Smooth muscle cell (in vitro differentiated cells): ENCODE measurements around the gene RUNX1. TPM values are rescaled to one million over a fixed set of nuclear protein-coding genes. Genes with fewer than 3 reads are reported as not detected.

ENCODE experiments used
- DNase-seq: peaks from one replicate; lab custom pipeline; 2025; ENCODE audit not compliant: unreplicated experiment; lab: John Stamatoyannopoulos, UW
- H2AFZ ChIP-seq: fragments of 200-600 bp; sonication (generic); 2 replicates; pipeline ENCODE4 v1.6.0; 2016; ENCODE audit warnings: antibody characterized with exemption, low read depth, mild to moderate bottlenecking
- H3F3A ChIP-seq: fragments of 200-600 bp; sonication (generic); 2 replicates; pipeline ENCODE4 v1.6.0; 2017; ENCODE audit warnings: antibody characterized with exemption, low read depth
- H3K27ac ChIP-seq: fragments of 200-600 bp; sonication (generic); 2 replicates; pipeline ENCODE4 v1.5.1; 2016; ENCODE audit warnings: low read depth, mild to moderate bottlenecking
- H3K27me3 ChIP-seq: fragments of 200-600 bp; sonication (generic); 2 replicates; pipeline ENCODE4 v1.6.1; 2016; ENCODE audit warnings: low read depth, mild to moderate bottlenecking
- H3K36me3 ChIP-seq: fragments of 200-600 bp; sonication (generic); 2 replicates; pipeline ENCODE4 v1.5.1; 2016; ENCODE audit warnings: low read depth
- H3K4me1 ChIP-seq: fragments of 200-600 bp; sonication (generic); 2 replicates; pipeline ENCODE4 v1.5.1; 2016; ENCODE audit warnings: low read depth
- H3K4me2 ChIP-seq: fragments of 200-600 bp; sonication (generic); 2 replicates; pipeline ENCODE4 v1.6.0; 2016; ENCODE audit warnings: mild to moderate bottlenecking
- H3K4me3 ChIP-seq: fragments of 200-600 bp; sonication (generic); 2 replicates; pipeline ENCODE4 v1.5.1; 2016; ENCODE audit warnings: mild to moderate bottlenecking
- H3K79me2 ChIP-seq: fragments of 200-600 bp; sonication (generic); 2 replicates; pipeline ENCODE4 v1.6.0; 2016; ENCODE audit warnings: low read depth, mild to moderate bottlenecking
- H3K9ac ChIP-seq: fragments of 200-600 bp; sonication (generic); 2 replicates; pipeline ENCODE4 v1.6.0; 2016; ENCODE audit warnings: low read depth
- H3K9me3 ChIP-seq: fragments of 200-600 bp; sonication (generic); replicated peaks from 2 replicates; pipeline ENCODE4 v1.5.1; 2016; ENCODE audit warnings: low read depth
- H4K20me1 ChIP-seq: fragments of 200-600 bp; sonication (generic); 2 replicates; pipeline ENCODE4 v1.6.0; 2016; ENCODE audit warnings: low read depth
- WGBS: methylation state at CpG from one replicate; pipeline ENCODE4 v1.1.7; 2016; ENCODE audit warnings: low lambda C conversion rate; 5-methylcytosine and 5-hydroxymethylcytosine counted together
- polyA plus RNA-seq: library from polyadenylated mRNA; unstranded; fragments of >200 nt; fragmentation: Nextera tagmentation; extraction: Ambion mirVana; gene quantifications from 2 replicates; pipeline ENCODE4 v1.2.1, GENCODE V29; 2016
- total RNA-seq: library from RNA; depleted of rRNA; stranded (reverse); fragments of >200 nt; gene quantifications from 2 replicates; pipeline ENCODE4 v1.2.3, GENCODE V29; 2014
- TF ChIP-seq, protein P1 (sequence below): fragments of 200-600 bp; sonication (generic); IDR thresholded peaks from 2 replicates; pipeline ENCODE4 v1.5.1; 2017; ENCODE audit warnings: borderline replicate concordance, mild to moderate bottlenecking, antibody characterized with exemption; ENCODE audit not compliant: insufficient read depth, poor library complexity, severe bottlenecking

RUNX1 gene
- total and polyA plus RNA-seq, 2 experiments from 2014 or later, result 33.4 to 97.6 TPM

DNA sequence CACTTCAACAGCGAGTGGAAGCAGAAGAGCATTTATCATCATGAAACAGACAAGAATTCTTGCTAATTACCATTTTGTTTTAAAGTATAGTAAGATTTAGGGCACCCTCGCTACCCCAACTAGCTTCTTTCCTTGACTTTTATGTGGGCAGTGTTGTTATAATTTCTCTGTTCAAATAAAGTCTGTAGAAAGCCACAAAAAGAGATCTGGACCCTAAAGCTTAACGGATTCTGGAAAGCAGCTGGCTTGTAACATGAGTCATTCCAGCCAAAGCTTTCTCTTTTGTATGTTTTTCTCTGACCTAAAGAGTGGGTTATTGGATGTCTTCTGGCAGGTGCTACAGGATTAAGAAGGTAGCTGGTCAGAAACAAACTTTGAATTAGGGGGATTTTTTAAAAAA lies 37.4 kb downstream of the RUNX1 start:
- H3K79me2 ChIP-seq, result peaks cover 32% of the 10 kb centered on the region
- no peak for DNase-seq
- 5% methylated on average over 3 of the region's 3 CpGs for WGBS

DNA sequence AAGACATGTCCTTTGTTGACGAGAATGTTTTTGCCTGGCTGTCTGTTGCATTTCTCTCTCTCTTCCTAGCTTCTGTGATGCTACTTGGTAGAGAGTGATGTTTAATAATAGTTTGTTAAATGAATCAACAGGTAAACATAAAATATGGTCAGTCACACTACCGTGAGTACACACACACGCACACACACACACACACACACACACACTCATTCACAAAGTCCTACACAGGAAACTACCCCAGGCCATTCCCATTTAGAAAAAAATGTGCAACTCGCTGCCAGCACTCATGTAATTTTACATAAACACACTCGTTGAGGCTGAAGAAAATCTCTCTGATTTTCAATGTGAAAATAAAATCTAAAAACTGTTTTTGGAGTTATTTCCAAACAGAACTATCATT lies 38.7 kb downstream of the RUNX1 start:
- H3F3A ChIP-seq, result peaks cover 24% of the 10 kb centered on the region
- no peak overlapping the region for H3K9ac ChIP-seq
- no peak overlapping the region for H3K4me2 ChIP-seq
- no peak overlapping the region for H3K4me3 ChIP-seq
- TF ChIP-seq, protein P1, sequence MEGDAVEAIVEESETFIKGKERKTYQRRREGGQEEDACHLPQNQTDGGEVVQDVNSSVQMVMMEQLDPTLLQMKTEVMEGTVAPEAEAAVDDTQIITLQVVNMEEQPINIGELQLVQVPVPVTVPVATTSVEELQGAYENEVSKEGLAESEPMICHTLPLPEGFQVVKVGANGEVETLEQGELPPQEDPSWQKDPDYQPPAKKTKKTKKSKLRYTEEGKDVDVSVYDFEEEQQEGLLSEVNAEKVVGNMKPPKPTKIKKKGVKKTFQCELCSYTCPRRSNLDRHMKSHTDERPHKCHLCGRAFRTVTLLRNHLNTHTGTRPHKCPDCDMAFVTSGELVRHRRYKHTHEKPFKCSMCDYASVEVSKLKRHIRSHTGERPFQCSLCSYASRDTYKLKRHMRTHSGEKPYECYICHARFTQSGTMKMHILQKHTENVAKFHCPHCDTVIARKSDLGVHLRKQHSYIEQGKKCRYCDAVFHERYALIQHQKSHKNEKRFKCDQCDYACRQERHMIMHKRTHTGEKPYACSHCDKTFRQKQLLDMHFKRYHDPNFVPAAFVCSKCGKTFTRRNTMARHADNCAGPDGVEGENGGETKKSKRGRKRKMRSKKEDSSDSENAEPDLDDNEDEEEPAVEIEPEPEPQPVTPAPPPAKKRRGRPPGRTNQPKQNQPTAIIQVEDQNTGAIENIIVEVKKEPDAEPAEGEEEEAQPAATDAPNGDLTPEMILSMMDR, result no peak
- DNase-seq, result no peak
- no peak overlapping the region for H2AFZ ChIP-seq
- 69% methylated on average over 5 of the region's 5 CpGs for WGBS
- no peak overlapping the region for H3K27ac ChIP-seq
- peaks cover 32% of the 10 kb centered on the region for H3K79me2 ChIP-seq
- no peaks in the 10 kb centered on the region for H3K36me3 ChIP-seq
- H4K20me1 ChIP-seq, result peaks cover 98% of the 10 kb centered on the region
- no peaks in the 10 kb centered on the region for H3K9me3 ChIP-seq
- H3K4me1 ChIP-seq, result peaks cover 13% of the 10 kb centered on the region
- no peaks in the 10 kb centered on the region for H3K27me3 ChIP-seq

More for the DNA sequence above, 37.4 kb downstream of the RUNX1 start:
- Histone ChIP-seq H3F3A (peaks cover 24% of the 10 kb centered on the region), H3K27me3 (no peaks in the 10 kb centered on the region), H3K4me2 (peak overlapping the region; percentile 37), H3K9ac (no peak overlapping the region), H3K9me3 (no peaks in the 10 kb centered on the region), H3K36me3 (no peaks in the 10 kb centered on the region), H4K20me1 (peaks cover 98% of the 10 kb centered on the region), H3K4me3 (no peak overlapping the region), H3K27ac (peak overlapping the region; percentile 19), H2AFZ (no peak overlapping the region), H3K4me1 (peaks cover 13% of the 10 kb centered on the region)
- TF ChIP-seq, protein P1, result no peak

DNA sequence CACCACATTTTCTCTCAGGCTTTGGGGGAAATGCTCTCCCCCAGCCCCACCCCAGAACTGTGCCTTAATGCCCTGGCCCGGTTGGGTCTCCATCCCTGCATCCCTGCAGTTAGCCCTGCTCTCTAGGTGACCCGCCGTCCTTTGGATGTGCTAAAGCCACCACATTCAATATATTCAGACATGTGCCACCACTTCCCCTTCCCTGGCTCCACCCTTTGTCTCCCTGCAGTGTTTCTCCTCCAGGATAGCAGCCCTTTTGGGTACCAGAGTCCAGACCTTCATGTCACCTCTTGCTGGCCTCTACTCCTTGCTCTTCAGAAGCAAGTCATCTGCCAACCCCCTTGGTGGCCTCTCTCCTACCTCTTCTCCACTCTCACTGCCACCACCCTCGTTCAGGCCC lies 41.8 kb downstream of the RUNX1 start:
- H3K27ac ChIP-seq, result no peak overlapping the region
- WGBS, result 96% methylated on average over 4 of the region's 4 CpGs
- no peak overlapping the region for H2AFZ ChIP-seq
- H3K79me2 ChIP-seq, result peaks cover 16% of the 10 kb centered on the region
- DNase-seq, result no peak
- no peaks in the 10 kb centered on the region for H3K27me3 ChIP-seq
- no peak overlapping the region for H3K4me2 ChIP-seq
- no peak overlapping the region for H3K9ac ChIP-seq
- H3K4me1 ChIP-seq, result peaks cover 13% of the 10 kb centered on the region
- H3K4me3 ChIP-seq, result no peak overlapping the region
- peaks cover 24% of the 10 kb centered on the region for H3F3A ChIP-seq
- TF ChIP-seq, protein P1, result no peak
- no peaks in the 10 kb centered on the region for H3K9me3 ChIP-seq
- peaks cover 95% of the 10 kb centered on the region for H4K20me1 ChIP-seq
- H3K36me3 ChIP-seq, result no peaks in the 10 kb centered on the region

DNA sequence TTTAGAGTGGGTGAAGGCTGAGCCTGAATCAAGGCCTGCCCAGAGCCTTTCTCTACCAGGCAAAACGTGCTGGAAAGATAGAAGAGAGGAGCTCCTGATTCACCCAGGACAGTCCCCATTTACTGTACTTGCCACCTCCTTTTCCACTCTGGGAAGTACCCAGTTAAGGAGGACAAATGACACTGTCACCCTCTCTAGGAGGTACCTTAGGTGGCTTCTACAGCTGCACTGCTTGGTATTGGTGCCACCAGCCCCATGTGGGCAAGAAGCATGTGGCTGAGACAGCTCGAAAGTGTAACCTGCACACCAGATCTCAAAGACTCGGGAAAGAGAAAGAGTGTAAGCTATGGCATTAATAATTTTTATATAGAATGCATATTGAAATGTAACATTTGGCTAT lies 42.3 kb downstream of the RUNX1 start:
- Histone ChIP-seq H3K4me2 (no peak overlapping the region), H3K36me3 (no peaks in the 10 kb centered on the region), H3K4me1 (peaks cover 9% of the 10 kb centered on the region), H3F3A (peaks cover 19% of the 10 kb centered on the region), H3K9me3 (no peaks in the 10 kb centered on the region), H3K27me3 (no peaks in the 10 kb centered on the region), H2AFZ (no peak overlapping the region), H3K27ac (no peak overlapping the region), H4K20me1 (peaks cover 89% of the 10 kb centered on the region), H3K4me3 (no peak overlapping the region), H3K79me2 (peaks cover 20% of the 10 kb centered on the region), H3K9ac (no peak overlapping the region)
- TF ChIP-seq, protein P1, result no peak
- WGBS, result 96% methylated on average over 3 of the region's 3 CpGs
- no peak for DNase-seq
